Liver (tissue), 9 donors: ENCODE measurements around the gene CTAGE6. TPM values are rescaled to one million over a fixed set of nuclear protein-coding genes. Genes with fewer than 3 reads are reported as not detected.
"Not testable (repeated sequence)": the region's sequence is repeated elsewhere in the genome, so short reads cannot be mapped to it uniquely, and the experiment has no call there.

ENCODE experiments used
- DNase-seq: peaks from one replicate; pipeline ENCODE4 v3.0.0-alpha.2; 2017; ENCODE audit warnings: low spot score
- H3K27ac ChIP-seq, 2 donors: one replicate each; pipeline ENCODE4 v1.7.0; 2013; ENCODE audit warnings: inconsistent platforms in 2 of 2, low read length in 2 of 2, control low read depth in 1 of 2, low read depth in 1 of 2, mild to moderate bottlenecking in 1 of 2
- H3K27me3 ChIP-seq, 4 donors: one replicate each; pipeline versions ENCODE4 v1.6.1 to v1.7.0; 2013; ENCODE audit warnings: low read length in 3 of 4, inconsistent platforms in 1 of 4, mild to moderate bottlenecking in 1 of 4, moderate library complexity in 1 of 4; ENCODE audit not compliant: control insufficient read depth in 4 of 4, insufficient read depth in 4 of 4
- H3K36me3 ChIP-seq, 4 donors: one replicate each; pipeline versions ENCODE4 v1.6.1 to v1.7.0; 2013; ENCODE audit warnings: low read length in 3 of 4, mild to moderate bottlenecking in 3 of 4, low read depth in 1 of 4, moderate library complexity in 1 of 4; ENCODE audit not compliant: control insufficient read depth in 4 of 4, insufficient read depth in 3 of 4
- H3K4me1 ChIP-seq, 4 donors: one replicate each; pipeline versions ENCODE4 v1.6.1 to v1.7.0; 2013; ENCODE audit warnings: low read length in 3 of 4, mild to moderate bottlenecking in 3 of 4, moderate library complexity in 1 of 4; ENCODE audit not compliant: control insufficient read depth in 4 of 4, insufficient read depth in 4 of 4
- H3K4me3 ChIP-seq, 3 donors: one replicate each; pipeline versions ENCODE4 v1.6.1 to v1.7.0; 2013; ENCODE audit warnings: low read length in 3 of 3, control low read depth in 1 of 3, low read depth in 1 of 3, mild to moderate bottlenecking in 1 of 3
- H3K9ac ChIP-seq, 2 donors: one replicate each; pipeline ENCODE4 v1.7.0; 2013; ENCODE audit warnings: low read length in 2 of 2, mild to moderate bottlenecking in 2 of 2, moderate library complexity in 2 of 2, control low read depth in 1 of 2, low read depth in 1 of 2
- H3K9me3 ChIP-seq, 4 donors: one replicate each; pipeline versions ENCODE4 v1.6.1 to v1.7.0; 2013; ENCODE audit warnings: low read length in 3 of 4; ENCODE audit not compliant: control insufficient read depth in 4 of 4
- EGR1 ChIP-seq, 2 donors: IDR thresholded peaks; 2 replicates each; pipeline ENCODE4 v1.6.1; 2016 to 2018; ENCODE audit warnings: antibody characterized with exemption in 2 of 2, low read depth in 2 of 2
- FOXA1 ChIP-seq: IDR thresholded peaks from 2 replicates; pipeline ENCODE4 v1.6.1; 2016; ENCODE audit warnings: antibody characterized with exemption
- FOXA2 ChIP-seq: IDR thresholded peaks from 2 replicates; pipeline ENCODE4 v1.6.1; 2016; ENCODE audit warnings: antibody characterized with exemption
- GABPA ChIP-seq, 2 donors: IDR thresholded peaks in 1 of 2; conservative IDR thresholded peaks in 1 of 2; 2 replicates each; pipeline ENCODE4 v1.6.1; 2016; ENCODE audit warnings: antibody characterized with exemption in 2 of 2, mild to moderate bottlenecking in 1 of 2, moderate library complexity in 1 of 2
- HNF4A ChIP-seq, 2 donors: conservative IDR thresholded peaks; 2 replicates each; pipeline ENCODE4 v1.6.1; 2016; ENCODE audit warnings: antibody characterized with exemption in 2 of 2, mild to moderate bottlenecking in 2 of 2
- HNF4G ChIP-seq: IDR thresholded peaks from 2 replicates; pipeline ENCODE4 v1.6.1; 2016; ENCODE audit warnings: antibody characterized with exemption
- JUND ChIP-seq, 2 donors: IDR thresholded peaks; 2 replicates each; pipeline ENCODE4 v1.6.1; 2016; ENCODE audit warnings: antibody characterized with exemption in 2 of 2
- NR2F2 ChIP-seq: IDR thresholded peaks from 2 replicates; pipeline ENCODE4 v1.6.1; 2016; ENCODE audit warnings: antibody characterized with exemption
- RAD21 ChIP-seq, 2 donors: IDR thresholded peaks; 2 replicates each; pipeline ENCODE4 v1.6.1; 2016; ENCODE audit warnings: antibody characterized with exemption in 2 of 2, mild to moderate bottlenecking in 2 of 2
- REST ChIP-seq: IDR thresholded peaks from 2 replicates; pipeline ENCODE4 v1.6.1; 2016; ENCODE audit warnings: antibody characterized with exemption, mild to moderate bottlenecking
- RXRA ChIP-seq, 2 donors: IDR thresholded peaks; 2 replicates each; pipeline ENCODE4 v1.6.1; 2017 to 2018; ENCODE audit warnings: antibody characterized with exemption in 2 of 2, mild to moderate bottlenecking in 1 of 2
- SP1 ChIP-seq: IDR thresholded peaks from 2 replicates; pipeline ENCODE4 v1.6.1; 2018; ENCODE audit warnings: antibody characterized with exemption, mild to moderate bottlenecking
- TAF1 ChIP-seq: conservative IDR thresholded peaks from 2 replicates; pipeline ENCODE4 v1.6.1; 2016; ENCODE audit warnings: antibody characterized with exemption, mild to moderate bottlenecking
- YY1 ChIP-seq: IDR thresholded peaks from 2 replicates; pipeline ENCODE4 v1.6.1; 2016; ENCODE audit warnings: antibody characterized with exemption, mild to moderate bottlenecking
- WGBS: extraction: QIAGEN DNeasy Blood & Tissue Kit; methylation state at CpG from one replicate; pipeline ENCODE4 v1.1.7; 2013; 5-methylcytosine and 5-hydroxymethylcytosine counted together
- polyA plus RNA-seq, 2 donors: library from polyadenylated mRNA; stranded (reverse) in 1 of 2; unstranded in 1 of 2; fragments of 200-250 nt in 1 of 2; fragments of >200 nt in 1 of 2; fragmentation: Nextera tagmentation in 1 of 2; extraction: Ambion mirVana in 1 of 2; gene quantifications; one replicate each; pipeline versions ENCODE4 v1.2.1 to v1.2.3, GENCODE V29; 2013 to 2015
- total RNA-seq, 2 donors: library from RNA; depleted of rRNA; stranded (reverse); fragments of >200 nt; gene quantifications; one replicate each; pipeline ENCODE4 v1.2.3, GENCODE V29; 2014
- TF ChIP-seq, protein P1 (sequence below): IDR thresholded peaks from 2 replicates; pipeline ENCODE4 v1.6.1; 2016; ENCODE audit warnings: antibody characterized with exemption
- TF ChIP-seq, protein P2 (sequence below): fragments of 150-350 bp; IDR thresholded peaks from 2 replicates; pipeline ENCODE4 v1.5.1; 2017; ENCODE audit warnings: improper control_type of control experiment, low read depth, low read length; ENCODE audit not compliant: missing input control
- TF ChIP-seq, protein P3 (sequence below): IDR thresholded peaks from 2 replicates; pipeline ENCODE4 v1.6.1; 2016; ENCODE audit warnings: antibody characterized with exemption
- TF ChIP-seq, protein P4 (sequence below): IDR thresholded peaks from 2 replicates; pipeline ENCODE4 v1.6.1; 2016; ENCODE audit warnings: antibody characterized with exemption
- donor health status: healthy.
- donor health status: healthy.
- donor health status: healthy.
- donor health status: healthy.
- donor health status: healthy.

Gene CTAGE6
- total and polyA plus RNA-seq, 4 donors, result 0.11 to 0.33 TPM; not detected in 2

DNA sequence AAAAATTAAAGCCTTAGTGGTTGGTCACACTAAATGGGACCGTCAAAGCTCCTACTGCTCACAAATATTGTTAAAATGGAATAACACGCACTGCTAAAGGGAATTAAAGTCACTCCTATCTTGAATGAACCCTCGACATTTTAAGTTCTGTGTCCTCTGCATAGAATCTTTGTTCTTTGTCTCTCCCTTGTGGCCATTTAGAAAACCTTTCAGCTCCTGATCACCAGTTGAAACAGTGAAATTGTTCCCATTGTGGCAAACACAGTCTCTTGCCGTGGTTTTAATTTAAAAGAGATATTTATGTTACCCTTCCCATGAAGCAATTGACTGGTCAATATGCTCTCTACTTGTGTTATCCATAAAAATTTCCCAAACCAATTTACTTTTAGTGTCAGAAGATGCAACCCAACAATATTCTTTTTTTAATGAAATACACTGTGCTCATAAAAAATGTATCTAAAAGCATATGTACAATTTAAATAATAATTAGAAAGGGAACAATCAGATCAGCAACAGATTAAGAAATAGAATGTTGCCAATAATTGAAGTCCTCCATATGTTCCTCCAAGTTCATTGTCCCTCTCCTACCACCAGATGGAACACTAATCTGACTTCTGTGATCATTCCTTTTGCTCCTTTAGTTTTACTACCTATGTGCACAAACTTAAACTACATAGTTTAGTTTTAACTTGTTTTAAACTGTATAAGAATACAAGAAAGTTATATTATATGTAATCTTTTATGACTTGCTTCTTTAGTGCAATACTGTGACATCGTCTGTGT is 20.3 kb downstream of the CTAGE6 start:
- not testable (repeated sequence) for DNase-seq, H3K27ac ChIP-seq

GRCh38 chr7:143735962-143736361 is 21.5 kb downstream of the CTAGE6 start:
- Histone ChIP-seq H3K36me3 (no peaks in the 10 kb centered on the region), H3K27me3 (no peaks in the 10 kb centered on the region), H3K9me3 (no peaks in the 10 kb centered on the region), H3K9ac (no peak overlapping the region), H3K27ac (no peak overlapping the region), H3K4me1 (peaks cover 0 to 5% (median 0%) of the 10 kb centered on the region in 4 donors), H3K4me3 (no peak overlapping the region)
- no peak for TF ChIP-seq YY1
- no peak for TF ChIP-seq HNF4G
- no peak for TF ChIP-seq GABPA (IDR thresholded peaks at IDR 0.05 in 1 of 2, conservative IDR thresholded peaks at IDR 0.05 in 1 of 2)
- no peak for TF ChIP-seq NR2F2
- TF ChIP-seq HNF4A (conservative IDR thresholded peaks at IDR 0.05), result no peak
- TF ChIP-seq REST, result no peak
- TF ChIP-seq RAD21 (IDR thresholded peaks at IDR 0.05), result no peak
- no peak for TF ChIP-seq EGR1 (IDR thresholded peaks at IDR 0.05; ENCODE audit: low read depth in 2 of 2)
- TF ChIP-seq, protein P1, sequence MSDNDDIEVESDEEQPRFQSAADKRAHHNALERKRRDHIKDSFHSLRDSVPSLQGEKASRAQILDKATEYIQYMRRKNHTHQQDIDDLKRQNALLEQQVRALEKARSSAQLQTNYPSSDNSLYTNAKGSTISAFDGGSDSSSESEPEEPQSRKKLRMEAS, result no peak
- TF ChIP-seq, protein P2, sequence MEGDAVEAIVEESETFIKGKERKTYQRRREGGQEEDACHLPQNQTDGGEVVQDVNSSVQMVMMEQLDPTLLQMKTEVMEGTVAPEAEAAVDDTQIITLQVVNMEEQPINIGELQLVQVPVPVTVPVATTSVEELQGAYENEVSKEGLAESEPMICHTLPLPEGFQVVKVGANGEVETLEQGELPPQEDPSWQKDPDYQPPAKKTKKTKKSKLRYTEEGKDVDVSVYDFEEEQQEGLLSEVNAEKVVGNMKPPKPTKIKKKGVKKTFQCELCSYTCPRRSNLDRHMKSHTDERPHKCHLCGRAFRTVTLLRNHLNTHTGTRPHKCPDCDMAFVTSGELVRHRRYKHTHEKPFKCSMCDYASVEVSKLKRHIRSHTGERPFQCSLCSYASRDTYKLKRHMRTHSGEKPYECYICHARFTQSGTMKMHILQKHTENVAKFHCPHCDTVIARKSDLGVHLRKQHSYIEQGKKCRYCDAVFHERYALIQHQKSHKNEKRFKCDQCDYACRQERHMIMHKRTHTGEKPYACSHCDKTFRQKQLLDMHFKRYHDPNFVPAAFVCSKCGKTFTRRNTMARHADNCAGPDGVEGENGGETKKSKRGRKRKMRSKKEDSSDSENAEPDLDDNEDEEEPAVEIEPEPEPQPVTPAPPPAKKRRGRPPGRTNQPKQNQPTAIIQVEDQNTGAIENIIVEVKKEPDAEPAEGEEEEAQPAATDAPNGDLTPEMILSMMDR, result no peak
- TF ChIP-seq SP1, result no peak
- TF ChIP-seq RXRA (IDR thresholded peaks at IDR 0.05), result no peak
- TF ChIP-seq, protein P3, sequence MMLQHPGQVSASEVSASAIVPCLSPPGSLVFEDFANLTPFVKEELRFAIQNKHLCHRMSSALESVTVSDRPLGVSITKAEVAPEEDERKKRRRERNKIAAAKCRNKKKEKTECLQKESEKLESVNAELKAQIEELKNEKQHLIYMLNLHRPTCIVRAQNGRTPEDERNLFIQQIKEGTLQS, result no peak
- TF ChIP-seq TAF1, result no peak
- TF ChIP-seq, protein P4, sequence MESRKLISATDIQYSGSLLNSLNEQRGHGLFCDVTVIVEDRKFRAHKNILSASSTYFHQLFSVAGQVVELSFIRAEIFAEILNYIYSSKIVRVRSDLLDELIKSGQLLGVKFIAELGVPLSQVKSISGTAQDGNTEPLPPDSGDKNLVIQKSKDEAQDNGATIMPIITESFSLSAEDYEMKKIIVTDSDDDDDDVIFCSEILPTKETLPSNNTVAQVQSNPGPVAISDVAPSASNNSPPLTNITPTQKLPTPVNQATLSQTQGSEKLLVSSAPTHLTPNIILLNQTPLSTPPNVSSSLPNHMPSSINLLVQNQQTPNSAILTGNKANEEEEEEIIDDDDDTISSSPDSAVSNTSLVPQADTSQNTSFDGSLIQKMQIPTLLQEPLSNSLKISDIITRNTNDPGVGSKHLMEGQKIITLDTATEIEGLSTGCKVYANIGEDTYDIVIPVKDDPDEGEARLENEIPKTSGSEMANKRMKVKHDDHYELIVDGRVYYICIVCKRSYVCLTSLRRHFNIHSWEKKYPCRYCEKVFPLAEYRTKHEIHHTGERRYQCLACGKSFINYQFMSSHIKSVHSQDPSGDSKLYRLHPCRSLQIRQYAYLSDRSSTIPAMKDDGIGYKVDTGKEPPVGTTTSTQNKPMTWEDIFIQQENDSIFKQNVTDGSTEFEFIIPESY, result no peak
- no peak for TF ChIP-seq JUND (IDR thresholded peaks at IDR 0.05)
- TF ChIP-seq FOXA1, result no peak
- no peak for TF ChIP-seq FOXA2
- WGBS, result 93% methylated on average over 4 of the region's 4 CpGs
- DNase-seq, result no peak

More for the DNA sequence above, 20.3 kb downstream of the CTAGE6 start:
- not testable (repeated sequence) for H3K36me3 ChIP-seq, H3K4me3 ChIP-seq, H3K9me3 ChIP-seq, H3K27me3 ChIP-seq, H3K4me1 ChIP-seq, H3K9ac ChIP-seq
- 20% methylated on average over 5 of the region's 5 CpGs for WGBS
- peak; percentile 89 to 90 for TF ChIP-seq RAD21 (IDR thresholded peaks at IDR 0.05)
- TF ChIP-seq, protein P2, result peak; percentile 74
